AG10803 (cell line): ENCODE results near the gene NTNG2.

Source experiments
- DNase-seq: peaks from one replicate; pipeline ENCODE4 v3.0.0; 2010; ENCODE audit warnings: low read depth
- H3K4me3 ChIP-seq: 2 replicates; pipeline ENCODE4 v1.5.1; 2011; ENCODE audit warnings: mild to moderate bottlenecking, low read length, control low read depth
- TF ChIP-seq, protein P1 (sequence below): conservative IDR thresholded peaks from 2 replicates; pipeline ENCODE4 v1.5.1; 2011; ENCODE audit warnings: mild to moderate bottlenecking, low read length, control low read depth, inconsistent platforms

Gene NTNG2

DNA sequence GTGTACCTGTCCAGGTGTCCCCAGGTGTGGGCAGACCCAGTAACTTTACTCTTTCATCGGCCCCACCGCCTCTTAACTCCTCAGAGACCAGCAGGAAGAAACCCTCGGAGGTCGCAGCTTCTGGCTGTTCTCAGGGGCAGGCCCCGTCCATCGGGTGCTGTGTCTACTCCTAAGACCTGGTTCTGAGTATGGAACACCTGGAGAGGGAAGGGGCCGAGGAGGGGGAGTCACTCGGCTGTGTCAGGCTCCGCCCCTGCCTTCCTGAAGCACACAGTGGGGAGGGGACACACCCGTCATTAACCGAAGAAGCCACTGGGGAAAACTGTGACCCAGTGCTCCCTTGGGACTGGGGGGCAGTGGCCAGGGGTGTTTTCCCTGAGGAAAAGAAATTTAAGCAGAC, 22.3 kb downstream of the NTNG2 start:
- TF ChIP-seq, protein P1, sequence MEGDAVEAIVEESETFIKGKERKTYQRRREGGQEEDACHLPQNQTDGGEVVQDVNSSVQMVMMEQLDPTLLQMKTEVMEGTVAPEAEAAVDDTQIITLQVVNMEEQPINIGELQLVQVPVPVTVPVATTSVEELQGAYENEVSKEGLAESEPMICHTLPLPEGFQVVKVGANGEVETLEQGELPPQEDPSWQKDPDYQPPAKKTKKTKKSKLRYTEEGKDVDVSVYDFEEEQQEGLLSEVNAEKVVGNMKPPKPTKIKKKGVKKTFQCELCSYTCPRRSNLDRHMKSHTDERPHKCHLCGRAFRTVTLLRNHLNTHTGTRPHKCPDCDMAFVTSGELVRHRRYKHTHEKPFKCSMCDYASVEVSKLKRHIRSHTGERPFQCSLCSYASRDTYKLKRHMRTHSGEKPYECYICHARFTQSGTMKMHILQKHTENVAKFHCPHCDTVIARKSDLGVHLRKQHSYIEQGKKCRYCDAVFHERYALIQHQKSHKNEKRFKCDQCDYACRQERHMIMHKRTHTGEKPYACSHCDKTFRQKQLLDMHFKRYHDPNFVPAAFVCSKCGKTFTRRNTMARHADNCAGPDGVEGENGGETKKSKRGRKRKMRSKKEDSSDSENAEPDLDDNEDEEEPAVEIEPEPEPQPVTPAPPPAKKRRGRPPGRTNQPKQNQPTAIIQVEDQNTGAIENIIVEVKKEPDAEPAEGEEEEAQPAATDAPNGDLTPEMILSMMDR, result no peak
- no peak overlapping the region for H3K4me3 ChIP-seq
- no peak for DNase-seq

DNA sequence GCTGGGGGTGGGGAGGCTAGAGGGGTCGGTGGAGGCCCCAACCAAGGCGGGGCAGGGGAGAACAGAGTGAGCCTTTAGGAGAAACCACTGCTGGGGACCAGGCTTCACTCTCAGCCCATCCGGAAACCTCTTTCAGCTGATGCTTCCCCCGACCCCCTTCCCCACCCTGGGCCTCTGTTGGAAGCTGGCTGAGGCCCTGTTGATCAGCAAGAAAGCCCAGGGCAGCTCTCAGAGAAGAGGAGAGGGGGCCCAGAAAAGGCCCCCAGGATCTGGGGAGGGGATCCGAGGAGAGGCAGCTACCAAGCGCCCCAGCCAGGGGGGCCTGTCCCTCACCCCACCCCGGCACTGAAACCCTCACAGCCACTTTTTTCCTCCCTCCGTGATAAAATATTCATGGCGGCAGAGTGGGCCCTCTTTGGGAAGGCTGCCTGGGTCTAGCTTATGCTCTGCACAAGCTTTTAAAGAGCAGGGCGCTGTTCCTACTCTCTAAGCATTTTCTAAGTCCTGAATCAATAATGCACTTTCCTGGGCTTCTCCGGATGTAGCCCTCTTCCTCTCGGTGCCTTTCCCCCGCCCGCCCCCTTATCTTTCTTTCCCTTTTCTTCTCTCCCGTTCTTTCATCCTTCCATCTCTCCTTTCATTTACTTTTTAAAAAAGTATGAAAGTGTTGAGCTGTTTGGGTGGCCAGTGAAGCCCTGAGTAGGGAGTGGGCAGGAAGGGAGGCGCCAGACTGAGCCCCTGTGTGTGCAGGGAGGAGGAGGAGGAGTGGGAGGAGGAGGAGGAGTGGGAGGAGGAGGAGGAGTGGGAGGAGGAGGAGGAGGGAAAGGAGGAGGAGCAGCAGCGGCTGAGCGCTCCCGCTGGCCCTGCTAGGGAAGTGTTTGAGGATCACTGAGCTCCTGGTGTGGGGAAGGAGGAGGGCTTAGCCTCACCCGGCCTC, 23.5 kb downstream of the NTNG2 start:
- TF ChIP-seq, protein P1, result no peak
- no peak overlapping the region for H3K4me3 ChIP-seq

DNA sequence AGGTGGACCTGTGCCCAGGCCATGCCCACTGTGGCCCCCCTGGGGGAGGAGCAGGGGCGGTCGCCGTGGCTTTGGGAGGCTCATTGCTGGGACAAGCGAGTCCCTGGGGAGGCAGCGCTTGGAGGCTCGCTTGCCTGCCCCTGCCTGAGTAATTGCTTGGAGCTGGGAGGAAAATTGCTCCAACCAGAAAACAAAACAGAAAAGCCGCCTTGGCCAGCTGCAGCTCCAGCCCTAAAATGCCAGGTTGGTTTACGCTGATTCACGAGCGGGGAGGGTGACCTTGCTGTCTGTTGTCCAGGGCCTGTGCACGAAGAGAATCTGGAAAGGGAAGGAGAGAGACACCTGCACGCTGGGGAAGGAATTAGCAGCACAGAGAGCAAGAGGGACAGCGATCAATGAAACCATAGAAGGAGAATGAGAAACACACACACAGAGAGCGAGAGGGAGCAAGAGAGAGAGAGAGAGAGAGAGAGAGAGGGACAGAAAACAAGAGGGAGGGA, 25.3 kb downstream of the NTNG2 start:
- H3K4me3 ChIP-seq, result no peak overlapping the region
- TF ChIP-seq, protein P1, result no peak
- no peak for DNase-seq

More for the DNA sequence above, 23.5 kb downstream of the NTNG2 start:
- no peak for DNase-seq

DNA sequence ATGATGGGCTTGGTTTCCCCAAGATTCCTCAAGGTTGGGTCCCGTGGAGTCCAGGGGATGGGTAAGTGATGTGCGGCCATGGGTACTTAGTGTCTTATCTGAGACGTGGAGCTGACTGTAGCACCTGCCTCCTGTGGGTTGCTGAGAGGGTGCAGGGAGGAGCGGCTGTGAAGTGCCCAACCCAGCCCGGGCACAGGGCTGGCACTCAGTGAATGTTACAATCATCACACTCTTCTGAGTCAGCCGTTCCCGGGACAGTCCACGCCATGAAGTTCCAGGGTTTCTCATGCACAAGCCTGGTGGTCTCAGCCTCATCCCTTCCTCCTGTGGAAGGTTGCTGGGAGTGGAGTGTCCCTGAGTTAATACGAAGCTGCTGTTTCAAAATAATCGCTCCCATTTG, 29.1 kb downstream of the NTNG2 start:
- TF ChIP-seq, protein P1, result no peak
- H3K4me3 ChIP-seq, result no peak overlapping the region
- DNase-seq, result no peak

DNA sequence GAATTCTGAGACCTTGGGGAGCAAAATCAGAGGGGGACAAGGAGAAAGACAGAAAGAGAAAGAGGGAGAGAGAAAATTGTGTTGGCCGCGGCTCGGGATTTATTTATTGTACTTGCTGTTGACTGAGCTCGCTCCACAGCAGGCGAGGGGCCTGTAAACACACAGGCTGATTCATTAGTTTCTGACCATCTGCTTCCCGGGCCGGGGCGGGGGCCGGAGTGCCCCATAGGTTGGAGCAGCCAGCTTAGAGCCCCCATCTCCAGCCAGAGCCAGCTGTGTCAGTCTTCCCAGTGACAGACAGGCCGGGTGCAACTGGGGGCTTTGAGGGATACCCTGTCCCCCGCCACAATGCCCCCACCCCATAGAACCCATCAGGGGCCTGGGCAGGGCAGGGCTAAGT, 30.9 kb downstream of the NTNG2 start:
- H3K4me3 ChIP-seq, result no peak overlapping the region
- DNase-seq, result no peak
- TF ChIP-seq, protein P1, result no peak

DNA sequence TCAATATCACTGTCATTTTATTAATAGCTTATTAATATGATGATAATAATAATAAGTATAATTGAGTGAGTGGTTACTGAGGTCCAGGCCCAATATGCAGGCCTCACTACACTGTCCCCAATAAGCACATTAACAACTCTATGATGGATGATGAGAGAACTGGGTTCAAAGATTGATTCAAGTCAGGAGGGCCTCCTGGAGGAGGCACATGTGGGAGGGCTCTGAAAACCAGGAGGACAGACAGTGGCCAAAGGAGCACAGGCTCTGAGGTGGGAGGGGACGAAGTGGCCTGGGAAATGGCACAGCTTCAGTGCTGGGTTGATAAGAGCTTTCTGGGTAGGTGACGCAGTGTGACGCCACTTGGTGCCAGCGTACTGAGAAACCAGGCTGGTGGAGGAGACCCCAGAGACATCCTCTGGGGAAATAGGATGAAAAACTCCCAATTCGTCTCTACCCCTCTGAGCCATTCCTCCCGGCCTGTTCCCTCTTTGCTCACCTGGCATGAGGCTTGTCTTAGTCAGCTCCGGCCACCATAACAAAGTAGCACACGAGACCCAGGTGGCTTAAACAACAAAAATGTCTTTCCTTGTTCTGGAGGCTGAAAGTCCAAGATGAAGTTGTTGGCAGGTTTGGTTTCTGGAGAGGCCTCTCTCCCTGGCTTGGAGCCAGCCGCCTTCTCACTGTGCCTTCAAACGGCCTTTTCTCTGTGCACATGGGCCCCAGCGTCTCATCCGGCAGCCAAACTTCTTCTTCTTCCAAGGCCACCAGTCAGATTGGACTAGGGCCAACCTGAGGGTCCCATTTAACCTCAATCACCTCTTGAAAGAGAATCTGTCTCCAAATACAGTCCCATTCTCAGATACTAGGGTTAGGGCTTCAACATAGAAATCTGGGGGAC, 31.6 kb downstream of the NTNG2 start:
- H3K4me3 ChIP-seq, result no peak overlapping the region
- DNase-seq, result no peak
- TF ChIP-seq, protein P1, result no peak
